Lower lobe of right lung (tissue), 2 donors: ENCODE measurements around the gene AMOTL2. TPM values are rescaled to one million over a fixed set of nuclear protein-coding genes. Genes with fewer than 3 reads are reported as not detected.
A peak's percentile ranks its signal among the peaks of the same experiment; 100 is the strongest.

ENCODE experiments used
- ATAC-seq, 2 donors: fragments of 200-7000 bp; cut with Tn5 transposase; one replicate each; pipeline ENCODE4 v1.9.1; 2020 to 2022; ENCODE audit warnings: mild to moderate bottlenecking in 2 of 2, moderate library complexity in 2 of 2
- DNase-seq: peaks from one replicate; pipeline ENCODE4 v3.0.0-alpha.2; 2020
- H3K27ac ChIP-seq: fragments of 200-600 bp; one replicate; pipeline ENCODE4 v1.8.0; 2022
- H3K27me3 ChIP-seq: fragments of 200-600 bp; one replicate; pipeline ENCODE4 v1.8.0; 2022; ENCODE audit warnings: low read depth
- H3K36me3 ChIP-seq: fragments of 200-600 bp; one replicate; pipeline ENCODE4 v1.8.0; 2022; ENCODE audit warnings: mild to moderate bottlenecking
- H3K4me1 ChIP-seq: fragments of 200-600 bp; one replicate; pipeline ENCODE4 v1.8.0; 2022
- H3K4me3 ChIP-seq: fragments of 200-600 bp; one replicate; pipeline ENCODE4 v1.8.0; 2022; ENCODE audit warnings: mild to moderate bottlenecking
- H3K9me3 ChIP-seq: fragments of 200-600 bp; one replicate; pipeline ENCODE4 v1.8.0; 2022
- intact Hi-C: fragments of 100-400 bp; cut with DNase I; formaldehyde crosslinking; loops from one replicate; pipeline ENCODE4 v1.11.0; 2022
- total RNA-seq: library from RNA; stranded (reverse); fragmentation: NEBNext Ultra II Directional; extraction: Animal tissue kit (Norgen Biotek cat#: 25700); gene quantifications from one replicate; pipeline ENCODE4 v1.2.1, GENCODE V29; 2021
- TF ChIP-seq, protein P1 (sequence below): fragments of 200-600 bp; IDR thresholded peaks from one replicate; pipeline ENCODE4 v1.8.0; 2022; ENCODE audit warnings: antibody characterized with exemption, mild to moderate bottlenecking
- donor health status: DM: no; HTN: yes; CAD: no; lungs with severe emphysema.

Gene AMOTL2
- total RNA-seq, 1 donor from 2014 or later: 77.8 TPM

DNA sequence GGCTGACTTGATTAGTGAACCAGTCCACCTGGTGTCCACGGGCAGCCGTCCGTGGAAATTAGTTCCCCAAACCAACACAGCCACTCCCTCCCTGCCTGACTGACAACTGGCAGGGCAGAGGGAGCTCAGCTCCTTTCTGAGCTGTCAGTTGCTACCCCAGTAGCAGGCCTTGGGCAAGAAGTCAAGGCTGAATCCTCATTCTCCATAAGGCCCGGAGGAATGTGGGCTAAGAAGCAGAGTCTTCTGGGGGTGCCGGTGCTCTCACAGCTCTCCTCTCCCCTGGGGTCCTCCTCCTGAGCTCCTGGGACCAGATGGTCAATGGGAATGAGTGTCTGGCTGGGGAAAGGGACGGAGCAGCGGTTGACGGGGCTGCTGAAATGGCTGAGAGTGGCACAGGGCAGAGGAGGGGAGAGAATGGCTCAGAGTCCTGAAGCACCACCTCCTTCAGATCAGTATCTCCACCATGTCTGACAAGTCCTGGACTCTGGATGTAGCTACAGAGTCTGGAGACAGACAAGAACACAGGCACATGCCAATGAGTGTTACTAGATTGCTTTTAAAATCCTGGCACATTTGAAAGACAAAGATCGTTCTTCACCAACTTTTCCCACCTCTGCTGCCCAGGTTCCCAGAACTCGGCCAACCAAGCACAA, 16.9 kb downstream of the AMOTL2 start:
- Histone ChIP-seq H3K36me3 (peaks cover 83% of the 10 kb centered on the region), H3K27me3 (no peaks in the 10 kb centered on the region), H3K4me3 (no peak overlapping the region), H3K4me1 (peaks cover 100% of the 10 kb centered on the region), H3K27ac (peak overlapping the region; percentile 86), H3K9me3 (no peaks in the 10 kb centered on the region)
- DNase-seq: peak; percentile 32
- TF ChIP-seq, protein P1, sequence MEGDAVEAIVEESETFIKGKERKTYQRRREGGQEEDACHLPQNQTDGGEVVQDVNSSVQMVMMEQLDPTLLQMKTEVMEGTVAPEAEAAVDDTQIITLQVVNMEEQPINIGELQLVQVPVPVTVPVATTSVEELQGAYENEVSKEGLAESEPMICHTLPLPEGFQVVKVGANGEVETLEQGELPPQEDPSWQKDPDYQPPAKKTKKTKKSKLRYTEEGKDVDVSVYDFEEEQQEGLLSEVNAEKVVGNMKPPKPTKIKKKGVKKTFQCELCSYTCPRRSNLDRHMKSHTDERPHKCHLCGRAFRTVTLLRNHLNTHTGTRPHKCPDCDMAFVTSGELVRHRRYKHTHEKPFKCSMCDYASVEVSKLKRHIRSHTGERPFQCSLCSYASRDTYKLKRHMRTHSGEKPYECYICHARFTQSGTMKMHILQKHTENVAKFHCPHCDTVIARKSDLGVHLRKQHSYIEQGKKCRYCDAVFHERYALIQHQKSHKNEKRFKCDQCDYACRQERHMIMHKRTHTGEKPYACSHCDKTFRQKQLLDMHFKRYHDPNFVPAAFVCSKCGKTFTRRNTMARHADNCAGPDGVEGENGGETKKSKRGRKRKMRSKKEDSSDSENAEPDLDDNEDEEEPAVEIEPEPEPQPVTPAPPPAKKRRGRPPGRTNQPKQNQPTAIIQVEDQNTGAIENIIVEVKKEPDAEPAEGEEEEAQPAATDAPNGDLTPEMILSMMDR: no peak
- ATAC-seq: peak; percentile 4 to 25
- intact Hi-C loops: no loop called here

DNA sequence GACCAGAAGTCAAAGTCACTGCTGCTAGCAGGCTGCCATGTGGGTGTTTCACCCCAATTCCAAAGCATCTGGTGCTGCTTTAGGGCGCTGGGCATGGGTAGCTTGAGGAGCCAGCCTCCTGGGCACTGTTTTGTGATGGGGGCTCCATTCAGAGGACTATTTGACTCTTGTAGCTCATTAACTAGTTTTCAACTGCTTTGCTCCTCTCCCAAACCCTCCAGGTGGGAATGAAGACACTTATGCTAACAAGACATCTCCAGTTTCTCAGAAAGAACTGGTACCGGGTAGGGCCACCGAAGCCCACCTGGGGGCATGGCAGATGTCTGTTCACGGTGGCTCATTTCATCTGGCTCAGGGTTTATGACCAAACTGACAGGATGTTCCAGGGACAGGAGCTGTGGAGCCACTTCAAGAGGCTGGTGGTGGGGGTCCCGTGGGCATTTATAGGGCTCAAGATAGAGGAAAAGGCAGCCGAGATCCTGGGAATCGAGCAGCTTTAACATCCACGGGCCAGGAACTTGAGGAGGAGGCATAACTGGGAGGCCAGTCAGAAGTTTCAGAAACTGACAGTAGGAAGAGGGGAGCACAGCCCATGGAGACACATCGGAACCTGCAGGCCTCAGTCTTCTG, 17.7 kb downstream of the AMOTL2 start:
- no peak for DNase-seq
- intact Hi-C loops: no loop called here
- H3K27ac ChIP-seq: peak overlapping the region; percentile 86
- peaks cover 75% of the 10 kb centered on the region for H3K36me3 ChIP-seq
- H3K4me3 ChIP-seq: peak overlapping the region; percentile 7
- no peak for ATAC-seq
- H3K4me1 ChIP-seq: peaks cover 96% of the 10 kb centered on the region
- no peaks in the 10 kb centered on the region for H3K9me3 ChIP-seq
- no peaks in the 10 kb centered on the region for H3K27me3 ChIP-seq
- TF ChIP-seq, protein P1: no peak

DNA sequence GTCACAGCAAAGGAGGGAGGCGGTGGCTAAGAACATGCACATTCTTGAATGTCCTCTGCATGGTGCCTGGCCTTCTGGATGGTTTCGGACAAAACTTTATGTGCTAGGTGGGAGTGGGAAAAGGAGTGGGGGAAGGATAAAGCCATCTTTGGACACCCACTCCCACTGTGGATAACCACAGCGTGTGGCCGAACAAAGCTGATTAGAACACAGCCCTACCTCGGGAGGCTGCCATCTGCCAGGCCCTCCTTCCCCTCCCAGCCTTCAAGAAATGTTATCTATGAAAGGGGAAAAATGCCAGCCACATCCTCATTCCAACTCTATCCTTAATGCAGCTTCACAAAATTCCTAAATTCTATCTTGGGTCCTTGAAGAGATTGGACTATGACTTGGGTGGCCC, 18.8 kb downstream of the AMOTL2 start:
- intact Hi-C loops: no loop called here
- Histone ChIP-seq H3K4me3 (no peak overlapping the region), H3K27ac (peak overlapping the region; percentile 86), H3K4me1 (peaks cover 94% of the 10 kb centered on the region), H3K27me3 (no peaks in the 10 kb centered on the region), H3K36me3 (peaks cover 63% of the 10 kb centered on the region), H3K9me3 (no peaks in the 10 kb centered on the region)
- TF ChIP-seq, protein P1: no peak
- DNase-seq: no peak
- no peak for ATAC-seq

- Histone ChIP-seq H3K4me1 (peaks cover 87% of the 10 kb centered on the region), H3K27me3 (no peaks in the 10 kb centered on the region), H3K4me3 (no peak overlapping the region), H3K36me3 (peaks cover 57% of the 10 kb centered on the region), H3K27ac (peak overlapping the region; percentile 86), H3K9me3 (no peaks in the 10 kb centered on the region)
- TF ChIP-seq, protein P1: no peak
- DNase-seq: no peak
- ATAC-seq: no peak
- intact Hi-C loops: no loop called here
These were observed 19.5 kb downstream of the AMOTL2 start for GRCh38 chr3:134354612-134355251.

DNA sequence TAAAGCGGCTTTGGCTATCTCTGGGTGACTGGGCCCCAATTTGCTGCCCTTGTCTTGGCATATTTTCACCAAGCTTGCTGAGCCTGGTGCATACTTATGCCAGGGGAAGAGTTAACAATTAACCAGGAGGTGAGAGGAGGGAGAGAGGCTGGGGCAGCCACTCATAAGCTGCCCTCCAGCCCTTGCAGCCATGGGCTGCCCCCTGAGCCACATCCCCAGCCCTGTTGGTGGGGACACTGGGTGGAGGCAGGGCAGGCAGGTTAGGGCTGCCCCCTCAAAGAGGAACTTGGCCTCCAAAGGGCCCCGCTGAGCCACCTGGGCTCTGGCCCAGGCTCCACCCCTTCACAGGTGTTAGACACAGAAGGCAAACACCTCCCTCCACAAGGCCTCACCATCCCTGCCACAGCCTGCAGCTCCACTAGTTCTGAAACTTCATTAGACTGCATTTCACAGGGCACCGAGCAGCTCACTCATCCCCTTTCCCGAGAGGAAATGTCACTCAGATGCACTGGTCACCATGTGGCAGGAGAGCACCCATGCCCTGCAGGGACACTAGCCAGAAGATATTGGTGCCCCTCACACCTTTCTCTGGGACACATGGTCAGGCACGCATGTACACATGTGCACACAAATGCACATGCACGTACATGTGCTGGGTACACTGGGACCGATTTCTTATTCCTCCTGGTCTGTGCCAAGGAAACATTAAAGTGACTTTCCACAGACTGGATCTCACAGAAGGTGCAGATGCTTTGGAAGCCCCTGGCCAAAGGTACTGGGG, 20.2 kb downstream of the AMOTL2 start:
- TF ChIP-seq, protein P1: no peak
- Histone ChIP-seq H3K4me1 (peaks cover 82% of the 10 kb centered on the region), H3K27ac (peak overlapping the region; percentile 86), H3K4me3 (no peak overlapping the region), H3K36me3 (peaks cover 50% of the 10 kb centered on the region), H3K9me3 (no peaks in the 10 kb centered on the region), H3K27me3 (no peaks in the 10 kb centered on the region)
- DNase-seq (no peak), ATAC-seq (peak; percentile 54 to 57)
- intact Hi-C loops: no loop called here
